K562 (cell line): ENCODE results near the gene SNRNP70. TPM values are rescaled to one million over a fixed set of nuclear protein-coding genes. Genes with fewer than 3 reads are reported as not detected.

Experiments
- ATAC-seq: fragments of 200-7000 bp; cut with Tn5 transposase; 3 replicates; pipeline ENCODE4 v1.9.1; 2020; ENCODE audit warnings: moderate library complexity
- BruUV-seq: library from RNA; stranded (reverse); fragments of 400-500 nt; replicated peaks from 2 replicates; lab custom pipeline; 2021; lab: Mats Ljungman, UMichigan
- CTCF ChIA-PET: fragments of 300-600 bp; formaldehyde crosslinking; extraction: SDS; loops from one replicate; lab custom pipeline; 2021; ENCODE audit warnings: low intra/inter-chr PET ratio; lab: Yijun Ruan, JAX
- POLR2A ChIA-PET: fragments of 300-600, 350-650 bp; sonication (Branson Sonifier 250); formaldehyde crosslinking; extraction: SDS; loops from one replicate; lab custom pipeline; 2021; ENCODE audit warnings: antibody characterized with exemption, inconsistent platforms; lab: Yijun Ruan, JAX
- DNase-seq, 4 experiments: peaks; one replicate each; pipeline versions ENCODE4 v3.0.0 to v3.0.0-alpha.2; 2011 to 2018; ENCODE audit warnings: low spot score in 3 of 4, mixed read lengths in 3 of 4; ENCODE audit errors: extremely low read depth in 1 of 4
- FAIRE-seq: peaks from 2 replicates; lab custom pipeline; 2011; peaks lifted over from hg19 to GRCh38; lab: Jason Lieb, UNC
- H2AFZ ChIP-seq: 2 replicates; pipeline ENCODE4 v1.6.0; 2011; ENCODE audit warnings: low read depth, low read length, control low read depth, inconsistent platforms
- H3K27ac ChIP-seq: fragments of 200-600 bp; 3 replicates; pipeline ENCODE4 v1.8.0; 2011; ENCODE audit warnings: low read depth, mild to moderate bottlenecking, control low read depth, inconsistent platforms, low read length, moderate library complexity, mixed read lengths; ENCODE audit errors: extremely low read depth
- H3K27me3 ChIP-seq, 2 experiments: fragments of 300-600 bp in 1 of 2; 2 replicates in 1 of 2; 3 replicates in 1 of 2; pipeline versions ENCODE4 v1.6.0 to v1.8.0; 2011; ENCODE audit warnings: inconsistent platforms in 2 of 2, low read length in 2 of 2, mild to moderate bottlenecking in 1 of 2, mixed read lengths in 1 of 2, moderate library complexity in 1 of 2; ENCODE audit not compliant: control insufficient read depth in 2 of 2, insufficient read depth in 2 of 2
- H3K36me3 ChIP-seq: fragments of 300-600 bp; 3 replicates; pipeline ENCODE4 v1.8.0; 2011; ENCODE audit warnings: mild to moderate bottlenecking, low read length, inconsistent platforms; ENCODE audit not compliant: control insufficient read depth, insufficient read depth
- H3K4me1 ChIP-seq, 2 experiments: fragments of 200-600 bp in 1 of 2; replicated peaks in 1 of 2; 2 replicates in 1 of 2; 3 replicates in 1 of 2; pipeline versions ENCODE4 v1.5.1 to v1.8.0; 2011; ENCODE audit warnings: inconsistent platforms in 2 of 2, low read length in 2 of 2, mild to moderate bottlenecking in 1 of 2, mixed read lengths in 1 of 2, moderate library complexity in 1 of 2; ENCODE audit not compliant: control insufficient read depth in 2 of 2, insufficient read depth in 2 of 2
- H3K4me2 ChIP-seq: 2 replicates; pipeline ENCODE4 v1.6.1; 2011; ENCODE audit warnings: low read length, control low read depth, inconsistent platforms, mixed read lengths; ENCODE audit not compliant: insufficient read depth
- H3K4me3 ChIP-seq: fragments of 200-600 bp; sonication (generic), shearing (Covaris generic); 2 replicates; pipeline ENCODE4 v1.5.1; 2016; ENCODE audit warnings: control low read depth, inconsistent platforms
- H3K79me2 ChIP-seq: fragments of 200-600 bp; 3 replicates; pipeline ENCODE4 v1.8.0; 2011; ENCODE audit warnings: low read length, inconsistent platforms; ENCODE audit not compliant: control insufficient read depth, insufficient read depth
- H3K9ac ChIP-seq, 2 experiments: 2 replicates each; pipeline versions ENCODE4 v1.6.0 to v1.6.1; 2011; ENCODE audit warnings: low read depth in 2 of 2, low read length in 2 of 2, control low read depth in 1 of 2, inconsistent platforms in 1 of 2, mild to moderate bottlenecking in 1 of 2, mixed read lengths in 1 of 2; ENCODE audit not compliant: insufficient read depth in 1 of 2
- H3K9me1 ChIP-seq: one replicate; pipeline ENCODE4 v1.6.0; 2011; ENCODE audit warnings: inconsistent platforms, mild to moderate bottlenecking, low read length, moderate library complexity; ENCODE audit not compliant: control insufficient read depth, insufficient read depth
- H3K9me3 ChIP-seq: replicated peaks from 2 replicates; pipeline ENCODE4 v1.5.1; 2011; ENCODE audit warnings: low read depth, low read length, inconsistent platforms; ENCODE audit not compliant: control insufficient read depth, insufficient read depth
- H4K20me1 ChIP-seq: replicated peaks from 2 replicates; pipeline ENCODE4 v1.6.1; 2011; ENCODE audit warnings: low read length, inconsistent platforms, mixed read lengths; ENCODE audit not compliant: control insufficient read depth, insufficient read depth
- ARNT ChIP-seq, 2 experiments: fragments of 450-650 bp; IDR thresholded peaks; 2 replicates each; pipeline ENCODE4 v1.6.1; 2016; ENCODE audit warnings: mild to moderate bottlenecking in 1 of 2
- ATF3 ChIP-seq, 2 experiments: fragments of 450-650 bp in 1 of 2; sonication (generic) in 1 of 2; formaldehyde crosslinking in 1 of 2; IDR thresholded peaks in 1 of 2; conservative IDR thresholded peaks in 1 of 2; 2 replicates each; pipeline versions ENCODE4 v1.6.1 to v1.8.1; 2016 to 2023; ENCODE audit warnings: mild to moderate bottlenecking in 2 of 2, moderate library complexity in 2 of 2, inconsistent platforms in 1 of 2, missing genetic modification reagents in 1 of 2
- BACH1 ChIP-seq: fragments of 200-800 bp; sonication (Bioruptor generic); IDR thresholded peaks from 2 replicates; pipeline ENCODE4 v1.6.1; 2016; ENCODE audit warnings: missing genetic modification characterization, missing compliant biosample characterization
- GTF2E2 ChIP-seq: fragments of 200-800 bp; sonication (Bioruptor generic); IDR thresholded peaks from 2 replicates; pipeline ENCODE4 v1.6.1; 2016; ENCODE audit warnings: missing genetic modification characterization, missing compliant biosample characterization
- HBP1 ChIP-seq: fragments of 450-650 bp; formaldehyde crosslinking; IDR thresholded peaks from 2 replicates; pipeline ENCODE4 v1.4.0; 2022; ENCODE audit warnings: missing genetic modification characterization
- HMG20A ChIP-seq: fragments of 450-650 bp; formaldehyde crosslinking; conservative IDR thresholded peaks from 2 replicates; pipeline ENCODE4 v1.4.0; 2020; ENCODE audit warnings: mild to moderate bottlenecking, mixed read lengths
- MNT ChIP-seq, 2 experiments: fragments of 450-650 bp; conservative IDR thresholded peaks; 2 replicates each; pipeline ENCODE4 v1.6.1; 2017; ENCODE audit warnings: mild to moderate bottlenecking in 2 of 2, moderate library complexity in 2 of 2
- RAD51 ChIP-seq: fragments of 450-650 bp; IDR thresholded peaks from 2 replicates; pipeline ENCODE4 v1.7.1; 2016; ENCODE audit warnings: low read depth, mild to moderate bottlenecking, borderline replicate concordance
- RB1 ChIP-seq: fragments of 450-650 bp; IDR thresholded peaks from 2 replicates; pipeline ENCODE4 v1.6.1; 2017; ENCODE audit warnings: low read depth, mild to moderate bottlenecking
- SAP30 ChIP-seq: fragments of 200-600 bp; sonication (generic); IDR thresholded peaks from 2 replicates; pipeline ENCODE4 v1.6.1; 2012; ENCODE audit warnings: borderline replicate concordance, low read depth, mild to moderate bottlenecking, moderate library complexity, low read length, control low read depth, inconsistent platforms; ENCODE audit not compliant: insufficient read depth, poor library complexity, severe bottlenecking
- ZNF232 ChIP-seq: sonication (generic); formaldehyde crosslinking; IDR thresholded peaks from 2 replicates; pipeline ENCODE4 v1.8.0; 2022; ENCODE audit warnings: mild to moderate bottlenecking, missing genetic modification reagents
- ZNF785 ChIP-seq: fragments of 250-450 bp; sonication (Bioruptor Pico); IDR thresholded peaks from 2 replicates; pipeline ENCODE4 v1.4.0; 2020; ENCODE audit warnings: mild to moderate bottlenecking
- ZSCAN32 ChIP-seq: fragments of 450-650 bp; formaldehyde crosslinking; IDR thresholded peaks from 2 replicates; pipeline ENCODE4 v1.4.0; 2020; ENCODE audit warnings: mild to moderate bottlenecking, moderate library complexity
- WGBS: fragments of 100-300 bp; shearing (Covaris generic); methylation state at CpG from one replicate; pipeline ENCODE4 v1.1.6; 2016; ENCODE audit warnings: low coverage, mixed read lengths; ENCODE audit not compliant: insufficient coverage; ENCODE audit errors: missing lambda C conversion rate; 5-methylcytosine and 5-hydroxymethylcytosine counted together
- in situ Hi-C: fragments of 300-500 bp; cut with MboI; formaldehyde crosslinking; loops from 4 replicates; pipeline ENCODE4 v1.15.0; 2018; ENCODE audit warnings: inconsistent platforms, mixed read lengths
- intact Hi-C: fragments of 100-400 bp; cut with micrococcal nuclease; formaldehyde crosslinking; loops from 2 replicates; pipeline ENCODE4 v1.14.2; 2022
- polyA plus RNA-seq, 8 experiments: library from polyadenylated mRNA; depleted of rRNA in 4 of 8; stranded (reverse) in 5 of 8; unstranded in 3 of 8; fragments of >200 nt; fragmentation: Nextera tagmentation in 2 of 8; fragmentation: Illumina TruSeq in 1 of 8; extraction: Ambion mirVana in 2 of 8; extraction: Trizol in 1 of 8; gene quantifications; 2 replicates each; pipeline versions ENCODE4 v1.2.1 to v1.2.3, GENCODE V29; 2011 to 2014; ENCODE audit warnings: inconsistent platforms in 1 of 8, missing spikeins in 1 of 8
- total RNA-seq, 7 experiments: library from RNA; depleted of rRNA in 6 of 7; stranded (reverse); fragments of >200 nt in 6 of 7; fragmentation: Illumina TruSeq in 2 of 7; extraction: Trizol in 2 of 7; gene quantifications; 2 replicates each; pipeline versions ENCODE4 v1.2.1 to v1.2.3, GENCODE V29; 2011 to 2021; ENCODE audit warnings: low replicate concordance in 1 of 7
- TF ChIP-seq, protein P1 (sequence below): sonication (generic); formaldehyde crosslinking; IDR thresholded peaks from 2 replicates; pipeline ENCODE4 v1.8.0; 2022; ENCODE audit warnings: mild to moderate bottlenecking, missing genetic modification reagents
- TF ChIP-seq, protein P2 (sequence below): fragments of 450-650 bp; formaldehyde crosslinking; IDR thresholded peaks from 2 replicates; pipeline ENCODE4 v1.4.0; 2020; ENCODE audit warnings: mild to moderate bottlenecking, moderate library complexity

The SNRNP70 gene
- total and polyA plus RNA-seq, 9 of the 15 experiments (the other 6 are each of a cell fraction or from before 2014, with no cell fraction given), result 2.8 to 496 (median 136) TPM

DNA sequence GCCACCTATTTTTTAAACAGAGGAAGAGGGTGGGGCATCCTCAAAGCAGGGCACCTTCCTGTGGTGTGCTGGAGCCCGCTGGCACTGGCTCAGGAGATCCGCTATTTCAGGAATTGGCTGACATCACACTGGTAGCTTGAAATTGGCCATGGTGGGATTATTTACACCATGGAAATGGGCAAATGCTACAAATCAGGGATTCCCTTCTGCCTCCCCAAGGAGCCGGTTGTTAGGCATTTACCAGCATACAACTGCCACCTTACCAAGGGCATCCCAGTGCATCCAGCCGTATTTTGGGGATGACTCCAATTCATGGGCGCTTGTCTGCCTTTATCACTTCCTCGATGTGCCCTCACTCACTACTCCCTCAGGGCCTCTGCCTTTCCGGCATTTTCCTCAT is 55.7 kb downstream of the SNRNP70 start:
- TF ChIP-seq GTF2E2 (tag), result no peak
- TF ChIP-seq ARNT (IDR thresholded peaks at IDR 0.05), result no peak
- TF ChIP-seq HMG20A (CRISPR knock-in tag), result no peak
- no peak for TF ChIP-seq BACH1 (tag)
- no peak for TF ChIP-seq ZNF232 (CRISPR knock-in tag)
- TF ChIP-seq, protein P1, sequence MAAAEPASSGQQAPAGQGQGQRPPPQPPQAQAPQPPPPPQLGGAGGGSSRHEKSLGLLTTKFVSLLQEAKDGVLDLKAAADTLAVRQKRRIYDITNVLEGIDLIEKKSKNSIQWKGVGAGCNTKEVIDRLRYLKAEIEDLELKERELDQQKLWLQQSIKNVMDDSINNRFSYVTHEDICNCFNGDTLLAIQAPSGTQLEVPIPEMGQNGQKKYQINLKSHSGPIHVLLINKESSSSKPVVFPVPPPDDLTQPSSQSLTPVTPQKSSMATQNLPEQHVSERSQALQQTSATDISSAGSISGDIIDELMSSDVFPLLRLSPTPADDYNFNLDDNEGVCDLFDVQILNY, result no peak
- no peak for TF ChIP-seq MNT (conservative IDR thresholded peaks at IDR 0.05)
- no peak for TF ChIP-seq HBP1 (CRISPR knock-in tag)
- no peak for TF ChIP-seq ZSCAN32 (CRISPR knock-in tag)
- TF ChIP-seq RB1, result no peak
- TF ChIP-seq, protein P2, sequence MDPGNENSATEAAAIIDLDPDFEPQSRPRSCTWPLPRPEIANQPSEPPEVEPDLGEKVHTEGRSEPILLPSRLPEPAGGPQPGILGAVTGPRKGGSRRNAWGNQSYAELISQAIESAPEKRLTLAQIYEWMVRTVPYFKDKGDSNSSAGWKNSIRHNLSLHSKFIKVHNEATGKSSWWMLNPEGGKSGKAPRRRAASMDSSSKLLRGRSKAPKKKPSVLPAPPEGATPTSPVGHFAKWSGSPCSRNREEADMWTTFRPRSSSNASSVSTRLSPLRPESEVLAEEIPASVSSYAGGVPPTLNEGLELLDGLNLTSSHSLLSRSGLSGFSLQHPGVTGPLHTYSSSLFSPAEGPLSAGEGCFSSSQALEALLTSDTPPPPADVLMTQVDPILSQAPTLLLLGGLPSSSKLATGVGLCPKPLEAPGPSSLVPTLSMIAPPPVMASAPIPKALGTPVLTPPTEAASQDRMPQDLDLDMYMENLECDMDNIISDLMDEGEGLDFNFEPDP (CRISPR knock-in tag), result no peak
- no peak for TF ChIP-seq RAD51
- TF ChIP-seq SAP30, result no peak
- no peak for TF ChIP-seq ZNF785 (CRISPR knock-in tag)
- no peak for TF ChIP-seq ATF3 (IDR thresholded peaks at IDR 0.05)
- TF ChIP-seq ATF3 (CRISPR knock-in tag; conservative IDR thresholded peaks at IDR 0.05), result no peak
- no TSS peak for BruUV-seq
- no peaks in the 10 kb centered on the region for H3K27me3 ChIP-seq
- no peak overlapping the region; a peak in 1 of 4 replicates for H3K9ac ChIP-seq
- in situ Hi-C loops, result no loop called here
- H3K36me3 ChIP-seq, result peaks cover 9% of the 10 kb centered on the region; the same call in 1 of the 3 replicates
- WGBS, result 96% methylated on average over 7 of the region's 7 CpGs
- no peak for DNase-seq
- no peak overlapping the region for H3K4me2 ChIP-seq
- H3K9me1 ChIP-seq, result no peaks in the 10 kb centered on the region
- no peaks in the 10 kb centered on the region for H3K79me2 ChIP-seq
- H2AFZ ChIP-seq, result no peak overlapping the region
- peaks cover 11 to 37% of the 10 kb centered on the region in 2 experiments; a peak in 4 of 5 replicates for H3K4me1 ChIP-seq
- CTCF ChIA-PET, result no interaction called here
- POLR2A ChIA-PET, result interaction anchor here (0.5 to 1.3 kb wide), 3 partner anchors 11 to 68 kb away, joined by 3 read pairs; no protein-coding TSS in a partner anchor
- FAIRE-seq, result no peak
- no peak overlapping the region for H3K27ac ChIP-seq
- H3K9me3 ChIP-seq, result no peaks in the 10 kb centered on the region
- intact Hi-C loops, result no loop called here
- no peak for ATAC-seq
- H3K4me3 ChIP-seq, result no peak overlapping the region
- no peaks in the 10 kb centered on the region for H4K20me1 ChIP-seq
